HepG2 (cell line): ENCODE results near the gene FAM171A2. TPM values are rescaled to one million over a fixed set of nuclear protein-coding genes. Genes with fewer than 3 reads are reported as not detected.

Experiments used
- ELF4 ChIP-seq: sonication (generic); formaldehyde crosslinking; IDR thresholded peaks from 2 replicates; pipeline ENCODE4 v1.5.0; 2020; ENCODE audit warnings: missing genetic modification reagents, mild to moderate bottlenecking, moderate library complexity, borderline replicate concordance
- IRX3 ChIP-seq: sonication (generic); formaldehyde crosslinking; IDR thresholded peaks from 2 replicates; pipeline ENCODE4 v1.8.1; 2023; ENCODE audit warnings: mild to moderate bottlenecking, low read depth, missing genetic modification reagents, borderline replicate concordance
- MEIS2 ChIP-seq: sonication (generic); formaldehyde crosslinking; IDR thresholded peaks from 2 replicates; pipeline ENCODE4 v1.9.0; 2021; ENCODE audit warnings: mild to moderate bottlenecking, missing genetic modification reagents
- NR2F2 ChIP-seq: IDR thresholded peaks from 2 replicates; pipeline ENCODE4 v1.6.1; 2012; ENCODE audit warnings: low read depth, inconsistent platforms, borderline replicate concordance
- STAT5B ChIP-seq: sonication (generic); formaldehyde crosslinking; IDR thresholded peaks from 2 replicates; pipeline ENCODE4 v1.4.0; 2020; ENCODE audit warnings: missing genetic modification reagents
- TAF1 ChIP-seq: sonication (generic); formaldehyde crosslinking; IDR thresholded peaks from 2 replicates; pipeline ENCODE4 v1.4.0; 2020; ENCODE audit warnings: missing genetic modification reagents
- TEAD2 ChIP-seq: sonication (generic); formaldehyde crosslinking; IDR thresholded peaks from 2 replicates; pipeline ENCODE4 v1.9.0; 2021; ENCODE audit warnings: missing genetic modification reagents
- ZBTB14 ChIP-seq: sonication (generic); formaldehyde crosslinking; IDR thresholded peaks from 2 replicates; pipeline ENCODE4 v1.4.0; 2020; ENCODE audit warnings: missing genetic modification reagents
- ZBTB49 ChIP-seq: sonication (generic); formaldehyde crosslinking; IDR thresholded peaks from 2 replicates; pipeline ENCODE4 v1.4.0; 2020; ENCODE audit warnings: missing genetic modification reagents, borderline replicate concordance
- ZNF142 ChIP-seq: sonication (generic); formaldehyde crosslinking; IDR thresholded peaks from 2 replicates; pipeline ENCODE4 v1.4.0; 2020; ENCODE audit warnings: missing genetic modification reagents
- ZNF234 ChIP-seq: sonication (generic); formaldehyde crosslinking; conservative IDR thresholded peaks from 2 replicates; pipeline ENCODE4 v1.5.1; 2020; ENCODE audit warnings: mild to moderate bottlenecking, missing genetic modification reagents
- ZNF362 ChIP-seq: sonication (generic); formaldehyde crosslinking; IDR thresholded peaks from 2 replicates; pipeline ENCODE4 v1.4.0; 2020; ENCODE audit warnings: missing genetic modification reagents, mild to moderate bottlenecking, borderline replicate concordance
- ZNF737 ChIP-seq: sonication (generic); formaldehyde crosslinking; IDR thresholded peaks from 2 replicates; pipeline ENCODE4 v1.5.0; 2020; ENCODE audit warnings: missing genetic modification reagents, mild to moderate bottlenecking, borderline replicate concordance
- ZNF784 ChIP-seq: sonication (generic); formaldehyde crosslinking; IDR thresholded peaks from 2 replicates; pipeline ENCODE4 v1.5.1; 2020; ENCODE audit warnings: missing genetic modification reagents, mild to moderate bottlenecking, borderline replicate concordance
- ZSCAN22 ChIP-seq: sonication (generic); formaldehyde crosslinking; IDR thresholded peaks from 2 replicates; pipeline ENCODE4 v1.4.0; 2020; ENCODE audit warnings: mild to moderate bottlenecking, missing genetic modification reagents
- polyA plus RNA-seq, 8 experiments: library from polyadenylated mRNA; depleted of rRNA in 3 of 8; stranded (reverse) in 7 of 8; unstranded in 1 of 8; fragments of >200 nt; fragmentation: Illumina TruSeq in 4 of 8; extraction: Trizol in 4 of 8; gene quantifications; 2 replicates each; pipeline versions ENCODE4 v1.2.1 to v1.2.3, GENCODE V29; 2011 to 2016; ENCODE audit warnings: low read depth in 4 of 8, missing spikeins in 1 of 8, mixed read lengths in 1 of 8; ENCODE audit not compliant: insufficient read depth in 1 of 8
- total RNA-seq, 5 experiments: library from RNA; depleted of rRNA; stranded (reverse); fragments of >200 nt; fragmentation: Illumina TruSeq; extraction: Trizol; gene quantifications; 2 replicates each; pipeline ENCODE4 v1.2.3, GENCODE V29; 2016; ENCODE audit warnings: low read depth in 1 of 5

FAM171A2 gene
- total and polyA plus RNA-seq, 2 of the 13 experiments (the other 11 are each of a cell fraction or from before 2014, with no cell fraction given) = 1.8 to 3.6 TPM

- TF ChIP-seq ELF4 (CRISPR knock-in tag) (0 out of 2 replicates have a peak, but pooled peaks have one; percentile 22), ZNF362 (CRISPR knock-in tag) (no peak), ZNF142 (CRISPR knock-in tag) (peak; percentile 76; the same call in 1 of the 2 replicates), STAT5B (CRISPR knock-in tag) (no peak), ZNF234 (CRISPR knock-in tag) (peak; percentile 95; the same call in 1 of the 2 replicates), MEIS2 (CRISPR knock-in tag) (peak; percentile 18; the same call in 1 of the 2 replicates), IRX3 (CRISPR knock-in tag) (peak; percentile 93), NR2F2 (peak; percentile 12; the same call in 1 of the 2 replicates), ZBTB14 (CRISPR knock-in tag) (peak; percentile 91), ZSCAN22 (CRISPR knock-in tag) (0 out of 2 replicates have a peak, but pooled peaks have one; percentile 70), TEAD2 (CRISPR knock-in tag) (peak; percentile 7; the same call in 1 of the 2 replicates), ZBTB49 (no peak), ZNF737 (CRISPR knock-in tag) (no peak), ZNF784 (peak; percentile 80; the same call in 1 of the 2 replicates), TAF1 (CRISPR knock-in tag) (peak; percentile 11; the same call in 1 of the 2 replicates)
Measured at GRCh38 chr17:44324571-44325275, 38.9 kb downstream of the FAM171A2 start, which contains the start of gene SLC25A39 (continued).
